ENCODE results near the gene BIK. TPM values are rescaled to one million over a fixed set of nuclear protein-coding genes. Genes with fewer than 3 reads are reported as not detected.

BIK gene
- polyA plus RNA-seq, 4 donors = 1.0 to 2.1 (median 1.4) TPM

DNA sequence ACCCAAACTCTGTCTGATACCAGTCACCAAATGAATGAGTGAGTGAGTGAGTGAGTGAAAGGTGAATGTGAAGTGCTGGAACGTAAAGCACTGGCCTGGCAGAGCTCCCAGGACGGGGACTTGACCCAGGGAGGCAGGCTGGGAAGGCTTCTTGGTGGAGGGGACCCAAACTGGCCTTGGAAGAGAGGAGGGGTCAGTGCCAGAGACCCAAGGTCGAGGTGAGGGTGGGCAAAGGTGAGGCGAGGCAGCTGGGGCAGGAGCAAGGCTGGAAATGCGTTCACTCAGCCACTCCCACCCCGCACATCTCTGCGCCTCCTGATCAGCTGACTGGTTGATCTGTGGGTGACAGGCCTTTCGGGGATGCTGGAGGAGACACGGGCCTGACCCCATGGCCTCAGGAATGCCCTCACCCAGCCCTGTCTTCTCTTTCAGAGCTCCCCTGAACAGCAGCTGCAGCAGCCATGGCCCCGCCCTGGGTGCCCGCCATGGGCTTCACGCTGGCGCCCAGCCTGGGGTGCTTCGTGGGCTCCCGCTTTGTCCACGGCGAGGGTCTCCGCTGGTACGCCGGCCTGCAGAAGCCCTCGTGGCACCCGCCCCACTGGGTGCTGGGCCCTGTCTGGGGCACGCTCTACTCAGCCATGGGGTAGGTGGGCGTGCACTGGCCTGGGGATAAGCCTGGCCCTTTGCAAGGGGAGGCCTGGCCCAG, 48.4 kb downstream of the BIK start:
- no peak for DNase-seq (ENCODE audit: low read depth in 4 of 4, low spot score in 2 of 4)

DNA sequence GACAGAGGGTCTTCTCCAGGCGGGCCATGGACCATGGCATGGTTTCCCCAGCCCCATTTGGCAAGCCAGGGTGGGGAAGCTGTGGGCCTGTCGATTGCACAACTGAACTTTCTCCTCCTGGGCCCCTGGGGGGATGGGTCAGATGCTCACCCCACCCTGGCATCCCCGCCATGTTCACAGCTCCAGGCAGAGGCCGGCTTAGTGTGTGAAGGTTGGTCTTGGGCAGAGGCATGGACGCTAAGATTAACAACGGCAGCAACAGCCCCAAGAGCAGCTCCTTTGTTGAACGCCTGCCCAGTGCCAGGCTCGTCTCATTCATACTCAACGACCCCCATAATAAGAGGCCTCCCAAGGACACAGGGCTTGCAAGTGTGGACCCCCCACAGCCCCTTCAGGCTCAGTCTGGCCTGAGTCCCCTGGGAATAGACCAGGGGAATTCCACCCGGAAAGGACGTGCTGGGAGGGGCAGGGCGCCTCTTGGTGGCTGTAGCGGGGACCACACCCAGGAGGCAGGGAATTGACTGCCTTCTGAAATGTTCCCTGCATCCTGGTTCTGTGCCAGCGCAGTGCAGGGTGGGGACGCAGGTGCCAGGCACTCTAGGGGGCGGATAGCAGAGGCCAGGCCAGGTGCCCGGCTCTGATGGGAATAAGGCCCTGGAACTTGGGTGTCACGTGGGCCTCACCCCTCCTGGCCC, 49.1 kb downstream of the BIK start:
- no peak for DNase-seq (ENCODE audit: low read depth in 4 of 4, low spot score in 2 of 4)

DNA sequence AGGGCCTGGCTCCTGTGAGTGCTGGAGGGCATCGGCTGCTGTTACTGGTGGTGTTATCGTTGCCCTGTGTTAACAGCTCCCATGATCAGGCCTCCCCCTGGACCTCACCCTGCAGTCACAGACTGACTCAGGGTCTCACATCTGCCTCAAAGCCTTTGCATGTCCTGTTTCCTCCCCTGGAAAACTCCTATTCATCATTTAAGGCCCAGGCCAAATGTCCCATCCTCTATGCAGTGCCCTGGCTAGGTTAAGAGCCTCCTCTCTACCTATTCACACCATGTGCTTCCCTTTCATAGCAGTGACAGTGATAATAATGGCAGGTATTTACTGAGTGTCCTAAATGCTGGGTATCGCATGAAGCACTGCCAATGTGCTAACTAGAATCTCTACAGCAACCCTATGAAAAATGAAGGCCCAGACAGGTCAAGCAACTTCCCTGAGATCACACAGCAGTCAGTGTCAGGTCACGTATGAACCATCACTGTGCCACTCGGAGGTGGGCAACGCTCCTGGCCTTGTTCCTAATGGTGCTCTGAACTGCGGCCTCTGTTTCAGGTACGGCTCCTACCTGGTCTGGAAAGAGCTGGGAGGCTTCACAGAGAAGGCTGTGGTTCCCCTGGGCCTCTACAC, 50.1 kb downstream of the BIK start:
- DNase-seq (ENCODE audit: low read depth in 4 of 4, low spot score in 2 of 4) = no peak

DNA sequence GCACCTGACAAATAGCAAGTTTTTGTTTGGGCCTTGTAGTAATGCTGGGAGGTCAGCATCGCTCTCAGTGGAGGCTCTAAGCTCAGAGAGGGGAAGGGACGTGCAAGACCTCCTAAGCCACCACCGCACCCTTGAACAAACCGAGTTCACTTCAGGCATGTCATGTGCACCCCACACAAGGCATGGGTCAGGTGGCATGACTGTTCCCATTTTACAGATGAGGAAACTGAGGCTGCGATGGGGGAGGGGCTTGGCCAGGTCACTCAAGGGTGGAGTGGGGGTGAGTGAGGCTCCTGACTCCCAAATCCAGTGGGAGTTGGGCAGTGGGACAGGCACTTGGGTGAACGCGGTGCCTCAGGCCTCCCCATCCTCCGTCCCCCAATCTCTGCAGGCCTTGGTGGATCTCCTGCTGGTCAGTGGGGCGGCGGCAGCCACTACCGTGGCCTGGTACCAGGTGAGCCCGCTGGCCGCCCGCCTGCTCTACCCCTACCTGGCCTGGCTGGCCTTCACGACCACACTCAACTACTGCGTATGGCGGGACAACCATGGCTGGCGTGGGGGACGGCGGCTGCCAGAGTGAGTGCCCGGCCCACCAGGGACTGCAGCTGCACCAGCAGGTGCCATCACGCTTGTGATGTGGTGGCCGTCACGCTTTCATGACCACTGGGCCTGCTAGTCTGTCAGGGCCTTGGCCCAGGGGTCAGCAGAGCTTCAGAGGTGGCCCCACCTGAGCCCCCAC, 52.0 kb downstream of the BIK start:
- no peak for DNase-seq (ENCODE audit: low read depth in 4 of 4, low spot score in 2 of 4)

DNA sequence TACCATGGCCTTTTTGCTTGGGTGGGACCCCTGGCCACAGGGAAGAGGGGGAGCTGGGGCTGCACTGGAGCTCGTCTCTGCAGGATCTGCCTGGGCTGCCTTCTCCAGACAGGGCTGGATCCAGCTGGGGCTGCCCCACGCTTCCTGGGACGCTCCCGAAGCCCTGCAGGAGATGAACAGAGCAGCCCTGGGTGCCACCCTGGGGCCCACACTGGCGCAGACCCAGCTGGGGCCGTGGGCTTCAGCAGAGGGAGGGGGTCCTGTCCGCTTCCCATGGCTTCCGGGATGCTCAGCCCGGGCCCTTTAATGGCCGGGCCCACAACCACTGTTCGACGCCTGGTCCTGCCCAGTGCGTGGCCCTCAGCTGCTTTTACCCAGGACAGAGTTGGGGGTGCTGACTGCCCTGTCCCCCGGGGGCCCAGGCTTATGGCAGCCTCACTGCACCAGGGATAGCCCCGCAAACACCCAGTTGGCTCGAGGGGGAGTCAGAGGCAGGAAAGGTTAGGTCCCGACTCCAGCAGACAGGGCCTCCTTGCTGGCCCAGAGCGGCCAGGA, 52.8 kb downstream of the BIK start:
- no peak for DNase-seq (ENCODE audit: low read depth in 4 of 4, low spot score in 2 of 4)

DNA sequence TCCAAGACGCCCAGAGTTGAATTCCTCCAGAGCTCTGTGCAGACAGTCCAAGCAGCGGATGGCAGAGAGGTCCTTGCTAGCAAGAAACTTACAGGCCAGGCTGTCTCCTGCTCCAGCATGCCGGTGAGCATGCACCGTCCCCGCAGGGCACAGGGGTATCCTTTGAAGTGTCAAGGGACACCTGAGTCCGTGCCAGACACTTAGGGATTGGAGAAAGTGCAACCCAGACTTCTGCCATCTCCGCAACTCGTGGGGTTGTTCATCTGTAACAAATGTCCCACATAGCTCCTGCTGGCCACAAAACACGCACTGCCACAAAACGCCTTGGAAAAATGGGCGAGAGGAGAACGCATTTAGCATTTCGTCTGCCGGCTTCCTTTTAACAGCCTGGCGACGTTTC, 54.1 kb downstream of the BIK start:
- no peak for DNase-seq (ENCODE audit: low read depth in 4 of 4, low spot score in 2 of 4)

DNA sequence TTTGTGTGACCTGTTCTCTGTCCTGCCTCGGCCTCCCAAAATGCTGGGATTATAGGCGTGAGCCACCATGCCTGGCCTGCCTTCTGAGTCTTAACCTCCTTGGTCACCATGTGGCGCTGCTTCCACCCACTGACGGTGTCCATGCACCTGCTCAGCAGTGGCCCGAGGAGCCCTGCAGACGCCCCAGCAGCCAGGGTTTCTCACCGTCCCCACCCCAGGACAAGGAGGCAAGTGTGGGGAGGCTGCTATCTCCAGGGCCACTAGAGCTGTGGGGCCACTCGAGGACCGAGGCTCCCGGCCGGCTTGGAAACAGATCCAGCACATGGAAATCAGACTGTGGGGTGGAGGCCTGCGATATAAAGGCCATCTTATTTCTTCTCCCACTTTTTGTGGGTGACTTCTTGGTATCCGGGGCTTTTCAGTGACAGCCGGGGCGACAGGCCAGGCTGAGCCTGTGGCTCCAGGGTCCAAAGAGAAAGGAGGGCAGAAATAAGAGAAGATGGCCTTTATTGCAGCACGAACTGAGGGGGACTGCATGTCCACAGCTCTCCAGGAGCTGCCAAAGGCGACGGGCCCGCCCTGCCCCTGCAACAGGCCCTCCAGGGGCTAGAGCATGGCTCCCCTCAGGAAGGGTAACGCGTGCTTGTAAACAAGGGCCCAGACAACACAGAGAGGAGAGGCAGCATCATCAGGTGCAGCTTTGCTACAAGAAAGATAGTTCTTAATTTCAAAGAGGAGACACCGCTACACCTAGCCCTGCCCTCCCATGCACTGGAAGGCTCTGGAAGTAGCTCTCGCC, 55.8 kb downstream of the BIK start:
- DNase-seq (ENCODE audit: low read depth in 4 of 4, low spot score in 2 of 4) = no peak

DNA sequence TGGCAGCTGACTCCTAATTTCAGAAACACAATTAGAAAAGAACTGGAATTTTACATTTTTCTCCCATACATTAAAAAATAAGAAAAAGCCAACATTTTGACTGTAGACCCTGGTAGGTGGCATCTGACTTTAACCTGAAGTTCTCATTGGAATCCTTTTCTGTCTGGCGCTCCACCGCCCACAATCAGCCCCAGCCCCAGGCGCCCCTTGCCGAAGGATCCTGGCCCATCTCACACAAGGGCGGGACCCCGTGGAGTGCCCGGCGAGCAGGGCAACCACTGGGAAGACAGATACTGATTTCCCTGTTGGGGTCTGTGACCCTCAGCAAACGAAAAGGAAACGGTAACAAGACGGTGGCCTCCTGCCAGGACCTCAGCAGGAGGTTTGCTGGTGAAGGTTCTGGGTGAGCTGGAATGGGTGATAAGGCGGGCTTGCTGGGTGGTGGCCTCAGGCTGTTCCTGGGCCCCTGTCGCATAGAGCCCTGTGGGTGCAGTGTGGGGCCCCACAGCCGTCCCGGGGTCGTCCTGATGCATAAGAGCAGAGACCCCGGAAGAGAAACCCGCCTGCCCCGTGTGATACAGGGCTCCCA, 56.5 kb downstream of the BIK start:
- no peak for DNase-seq (ENCODE audit: low read depth in 4 of 4, low spot score in 2 of 4)

DNA sequence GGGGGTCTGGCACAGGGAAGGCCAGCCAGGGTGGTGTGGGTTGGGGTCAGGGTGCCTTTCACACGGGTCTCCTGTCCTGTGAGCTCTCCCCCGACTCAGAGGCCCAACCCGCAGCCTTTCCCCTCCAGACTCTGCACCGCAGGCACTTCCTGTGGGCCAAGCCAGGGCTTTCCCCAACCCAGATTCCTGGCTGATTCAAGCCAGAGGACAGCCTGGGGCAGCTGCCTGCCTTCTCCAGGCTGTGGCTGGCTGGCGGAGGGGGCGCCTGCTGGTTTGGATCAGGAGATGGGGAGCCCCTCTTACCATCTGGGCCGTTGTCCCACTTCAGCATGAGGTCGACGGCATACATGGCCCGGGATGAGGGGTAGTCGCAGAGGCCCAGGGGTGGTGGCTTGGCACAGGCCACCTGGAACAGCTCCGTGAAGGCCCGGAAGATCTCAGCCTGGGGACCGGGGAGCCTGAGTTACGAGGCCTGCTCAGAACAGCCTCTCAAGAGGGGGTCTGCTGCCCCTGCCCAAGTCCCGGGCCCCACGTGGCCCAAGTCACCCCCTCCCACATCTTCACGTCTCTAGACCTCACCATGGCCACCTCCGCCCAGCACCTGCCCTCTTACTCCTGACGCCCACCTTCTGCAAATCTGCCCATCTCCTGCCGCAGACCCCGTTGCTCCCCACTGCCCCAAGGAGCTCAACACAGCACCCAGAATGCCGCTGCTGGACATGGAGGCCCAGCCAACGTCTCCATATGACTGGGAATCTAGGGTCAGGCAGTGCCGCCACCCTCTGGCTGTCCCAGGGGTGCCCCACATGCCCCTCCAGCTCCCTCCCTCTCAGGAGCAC, 58.1 kb downstream of the BIK start:
- DNase-seq (ENCODE audit: low read depth in 4 of 4, low spot score in 2 of 4) = no peak

DNA sequence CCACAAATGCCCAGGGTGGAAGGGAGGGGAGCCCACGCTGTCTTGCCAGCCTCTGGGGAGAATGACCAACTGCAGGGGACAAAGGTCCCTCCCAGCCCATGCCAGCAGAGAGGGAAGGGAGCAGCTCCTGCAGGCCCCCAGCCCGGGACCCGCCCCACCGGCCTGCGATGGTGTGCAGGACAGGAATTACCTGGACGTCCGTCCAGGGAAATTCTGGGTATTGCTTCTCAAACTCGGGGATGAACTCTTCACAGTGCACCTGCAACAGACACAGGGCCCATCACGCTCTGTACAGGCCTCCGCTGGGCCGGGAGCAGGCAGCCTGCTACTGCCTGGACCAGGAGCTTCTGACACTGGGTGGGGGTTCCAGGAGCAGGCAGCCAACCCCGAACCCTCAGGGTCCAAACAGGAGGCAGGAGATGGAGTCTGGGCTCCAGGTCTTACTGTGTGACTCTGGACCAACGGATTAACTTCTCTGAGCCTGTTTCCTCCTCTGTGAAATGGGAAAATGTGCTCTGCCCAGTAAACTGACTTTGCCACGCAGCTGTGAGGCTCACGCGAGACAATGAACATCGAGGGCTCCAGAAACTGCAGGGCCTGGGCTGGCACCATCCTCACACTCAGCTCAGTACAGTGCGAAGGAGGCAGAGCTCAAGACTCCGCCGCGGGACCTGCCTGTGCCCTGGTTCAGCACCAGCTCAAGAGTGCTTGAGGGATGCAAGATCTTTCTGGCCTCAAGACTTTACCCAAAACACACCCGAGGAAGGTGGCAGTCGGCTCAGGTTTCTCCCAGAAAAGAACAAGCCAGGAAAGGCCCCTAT, 59.0 kb downstream of the BIK start:
- no peak for DNase-seq (ENCODE audit: low read depth in 4 of 4, low spot score in 2 of 4)

DNA sequence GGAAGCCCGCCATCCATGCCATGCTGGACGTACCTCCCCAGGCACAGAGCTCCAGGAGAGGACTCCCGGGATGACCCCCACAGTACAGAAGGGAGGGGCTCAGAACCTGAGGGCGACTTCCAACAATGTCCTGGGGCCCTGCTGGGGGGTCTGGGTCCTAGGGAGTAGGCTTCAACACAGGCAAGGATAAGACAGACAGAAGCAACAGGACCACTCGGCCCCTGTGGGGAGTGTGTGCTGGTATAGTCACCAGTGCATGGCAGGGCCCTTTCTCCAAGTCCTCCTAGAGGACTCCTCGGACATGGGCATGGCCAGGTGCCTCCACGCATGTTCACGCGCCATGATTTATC, 59.6 kb downstream of the BIK start:
- DNase-seq (ENCODE audit: low read depth in 4 of 4, low spot score in 2 of 4) = no peak

DNA sequence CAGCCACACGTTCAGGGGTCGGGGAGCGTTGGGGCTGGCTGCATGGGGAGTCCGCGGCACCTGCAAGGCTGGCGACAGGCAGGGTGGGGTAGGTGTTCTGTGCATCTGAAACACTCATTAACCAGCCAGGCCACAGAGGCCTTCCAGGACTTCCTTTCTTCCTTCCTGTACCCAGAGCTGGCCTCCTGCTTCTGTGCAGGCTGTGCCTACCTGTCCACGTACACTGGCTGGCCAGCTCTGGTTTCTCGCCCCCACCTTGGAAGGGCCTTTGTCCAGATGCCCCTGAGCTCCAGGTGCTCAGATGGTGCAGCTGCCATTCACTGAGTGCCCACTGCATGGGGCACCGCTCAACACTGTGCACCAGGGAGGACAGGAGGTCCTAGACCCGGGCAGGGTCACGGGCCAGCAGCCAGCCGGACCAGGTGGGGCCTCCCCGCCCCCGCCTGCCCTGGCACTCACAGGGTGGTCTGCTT, 60.5 kb downstream of the BIK start:
- DNase-seq (ENCODE audit: low read depth in 4 of 4, low spot score in 2 of 4) = no peak

DNA sequence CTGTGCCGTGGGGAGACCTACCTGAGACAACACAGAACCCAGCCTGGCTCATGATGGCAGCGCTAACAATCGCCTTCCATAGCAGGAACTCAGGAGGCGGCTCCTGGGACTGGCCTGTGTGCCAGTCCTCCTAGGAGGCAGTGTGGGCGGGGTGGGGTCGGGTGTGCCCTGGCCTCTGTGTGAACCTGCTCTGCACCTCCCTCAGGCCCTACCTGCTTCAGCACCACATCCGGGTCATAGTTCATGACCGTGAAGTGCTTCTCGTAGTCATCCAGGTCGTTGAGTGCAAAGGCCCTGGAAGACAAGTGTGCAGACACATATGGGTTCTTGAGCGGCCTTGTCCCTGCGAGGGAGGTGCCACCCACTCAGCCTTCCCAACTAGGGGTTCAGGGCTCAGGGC, 61.1 kb downstream of the BIK start:
- DNase-seq (ENCODE audit: low read depth in 4 of 4, low spot score in 2 of 4) = no peak

DNA sequence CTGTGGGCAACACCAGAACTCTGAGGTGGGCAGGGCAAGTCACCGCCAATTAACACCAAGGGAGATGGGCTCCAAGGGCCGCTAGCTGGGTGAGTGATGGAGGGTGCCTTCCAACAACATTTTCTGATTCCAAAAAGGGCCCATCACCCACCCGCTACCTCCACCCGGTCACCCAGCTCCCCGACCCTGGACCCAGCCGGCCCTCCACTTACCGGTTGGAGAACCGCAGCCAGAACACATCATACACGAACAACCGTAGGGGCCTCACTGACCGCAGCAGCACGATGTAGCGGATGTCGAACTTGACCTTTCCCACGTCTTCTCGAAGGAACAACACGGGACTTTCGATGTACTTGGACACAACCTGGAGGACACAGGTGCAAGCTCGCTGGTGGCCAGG, 61.6 kb downstream of the BIK start:
- DNase-seq (ENCODE audit: low read depth in 4 of 4, low spot score in 2 of 4) = no peak

DNA sequence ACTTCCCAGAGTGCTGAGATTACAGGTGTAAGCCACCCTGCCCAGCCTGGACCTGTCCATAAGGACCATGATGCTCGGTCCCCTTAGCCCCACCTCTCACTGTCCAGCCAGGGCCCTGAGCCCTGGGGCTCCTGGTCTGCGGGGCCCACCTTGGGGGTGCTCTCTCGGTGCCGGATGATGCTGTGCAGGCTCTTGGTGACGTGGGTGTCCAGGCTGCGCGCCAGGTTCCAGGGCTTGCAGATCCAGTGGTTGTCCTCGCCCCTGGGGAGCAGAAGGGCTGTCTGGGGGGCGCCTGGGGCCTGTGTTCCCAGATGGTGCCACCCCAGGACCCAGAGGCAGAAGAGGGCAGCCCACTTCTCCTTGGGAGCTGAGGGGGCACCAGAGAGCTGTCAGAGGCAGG, 63.0 kb downstream of the BIK start:
- DNase-seq (ENCODE audit: low read depth in 4 of 4, low spot score in 2 of 4) = no peak

DNA sequence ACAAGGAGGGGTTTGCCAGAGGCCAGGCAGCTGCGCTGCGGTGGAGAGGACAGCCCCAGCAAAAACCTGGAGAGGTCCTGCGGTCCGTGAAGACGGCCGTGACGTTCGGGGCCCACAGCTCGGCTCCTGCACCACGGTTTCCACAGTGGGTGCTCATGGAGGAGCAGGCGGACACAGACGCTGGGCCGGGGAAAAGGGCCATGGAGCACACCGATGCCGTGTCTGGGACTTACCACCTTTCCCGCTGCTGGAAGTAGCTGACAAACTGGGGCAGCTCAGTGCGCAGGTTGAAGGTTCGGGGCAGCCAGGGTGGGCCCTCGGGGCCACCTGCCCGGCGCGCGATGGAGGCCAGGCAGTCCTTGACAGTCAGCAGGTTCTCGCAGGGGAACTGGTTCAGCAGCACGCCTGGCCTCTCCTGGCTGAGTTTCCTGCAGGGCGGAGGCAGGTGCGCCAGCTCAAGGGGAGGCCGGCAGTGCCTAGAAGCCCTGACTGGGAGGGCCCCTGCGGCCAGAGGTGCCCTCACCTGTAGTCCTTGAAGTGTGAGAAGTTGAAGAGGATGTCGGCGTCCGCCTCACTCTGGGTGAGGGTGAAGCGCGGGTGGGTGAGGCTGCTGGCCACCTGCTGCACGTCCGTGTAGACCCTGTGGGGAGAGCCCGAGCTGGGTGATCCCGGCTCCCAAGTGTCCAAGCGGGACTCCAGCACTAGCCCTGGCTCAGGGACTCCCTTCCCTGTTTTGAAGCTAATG, 63.6 kb downstream of the BIK start:
- DNase-seq (ENCODE audit: low read depth in 4 of 4, low spot score in 2 of 4) = no peak

DNA sequence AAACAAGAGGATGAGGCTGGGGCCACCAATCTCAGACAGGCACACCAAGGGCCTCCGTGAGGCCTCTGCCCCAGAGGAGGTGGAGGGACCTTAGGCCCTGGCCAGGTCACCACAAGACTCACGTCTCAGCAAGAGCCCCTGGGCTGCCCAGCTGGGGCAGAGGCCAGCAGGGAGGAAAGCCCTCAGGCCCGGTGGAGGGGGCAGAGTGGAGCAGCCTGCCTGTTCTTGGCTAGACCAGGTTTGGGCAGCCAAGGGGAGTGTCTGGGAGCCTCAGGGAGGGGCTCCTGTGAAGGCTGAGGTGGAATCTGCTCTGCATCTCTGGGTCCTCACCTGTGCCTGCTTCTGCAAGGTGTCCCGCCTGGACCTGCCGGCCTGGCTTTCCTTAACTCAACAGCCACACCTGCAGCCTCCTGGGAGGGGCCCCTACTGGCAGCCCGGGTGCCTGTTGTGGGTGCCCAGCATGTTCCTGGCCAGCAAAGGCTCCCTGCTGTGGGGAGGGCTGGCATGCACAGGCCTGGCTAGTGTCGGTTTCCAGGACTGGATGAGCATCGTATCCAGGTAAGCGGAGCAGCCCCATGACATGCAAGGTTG, 64.5 kb downstream of the BIK start:
- DNase-seq (ENCODE audit: low read depth in 4 of 4, low spot score in 2 of 4) = no peak
